Thyroid gland (tissue), 4 donors: ENCODE measurements around the gene OR6P1. TPM values are rescaled to one million over a fixed set of nuclear protein-coding genes. Genes with fewer than 3 reads are reported as not detected.

ENCODE experiments used
- DNase-seq, 2 donors: peaks; one replicate each; pipeline ENCODE4 v3.0.0-alpha.2; 2019
- H3K27ac ChIP-seq, 3 donors: fragments of 200-600 bp; sonication (generic); 1 replicate in 2 of 3; 2 replicates in 1 of 3; pipeline ENCODE4 v1.5.1; 2016 to 2019; ENCODE audit warnings: mild to moderate bottlenecking in 1 of 3, moderate library complexity in 1 of 3
- H3K27me3 ChIP-seq: fragments of 200-600 bp; sonication (generic); one replicate; pipeline ENCODE4 v1.5.1; 2019
- H3K36me3 ChIP-seq, 2 donors: fragments of 200-600 bp; sonication (generic); one replicate each; pipeline ENCODE4 v1.5.1; 2016 to 2019
- H3K4me1 ChIP-seq, 2 donors: fragments of 200-600 bp; sonication (generic); one replicate each; pipeline ENCODE4 v1.5.1; 2017 to 2019
- H3K4me3 ChIP-seq, 3 donors: fragments of 200-600 bp; sonication (generic); replicated peaks in 1 of 3; 1 replicate in 2 of 3; 2 replicates in 1 of 3; pipeline ENCODE4 v1.5.1; 2016; ENCODE audit warnings: mild to moderate bottlenecking in 1 of 3
- H3K9me3 ChIP-seq: fragments of 200-600 bp; sonication (generic); one replicate; pipeline ENCODE4 v1.5.1; 2017
- CTCF ChIP-seq, 6 experiments: fragments of 200-600 bp in 3 of 6; fragments of 450-650 bp in 3 of 6; sonication (generic) in 3 of 6; IDR thresholded peaks; one replicate each; pipeline ENCODE4 v1.5.1; 2016 to 2019; ENCODE audit warnings: antibody characterized with exemption in 6 of 6, mild to moderate bottlenecking in 2 of 6, inconsistent platforms in 1 of 6, moderate library complexity in 1 of 6
- POLR2A ChIP-seq, 2 donors: fragments of 450-650 bp; IDR thresholded peaks; one replicate each; pipeline ENCODE4 v1.6.1; 2017; ENCODE audit warnings: antibody characterized with exemption in 2 of 2, mild to moderate bottlenecking in 2 of 2, moderate library complexity in 1 of 2
- WGBS, 2 donors: methylation state at CpG; one replicate each; pipeline ENCODE4 v1.1.5; 2017; 5-methylcytosine and 5-hydroxymethylcytosine counted together
- intact Hi-C: fragments of 100-400 bp; cut with DNase I; formaldehyde crosslinking; loops from one replicate; pipeline ENCODE4 v1.15.1; 2023
- total RNA-seq, 4 donors: library from RNA; depleted of rRNA; stranded (reverse); fragments of >200 nt; gene quantifications; one replicate each; pipeline ENCODE4 v1.2.3, GENCODE V29; 2016

The OR6P1 gene
- total RNA-seq, 4 donors from 2014 or later, result not detected

- WGBS, 2 donors, result 82 to 93% methylated on average over 1 of the region's 1 CpG
- TF ChIP-seq POLR2A (IDR thresholded peaks at IDR 0.05), result no peak
- TF ChIP-seq CTCF (IDR thresholded peaks at IDR 0.05), result no peak
- DNase-seq, result no peak
- Histone ChIP-seq H3K27me3 (no peaks in the 10 kb centered on the region), H3K4me1 (no peaks in the 10 kb centered on the region), H3K4me3 (no peak overlapping the region), H3K36me3 (no peaks in the 10 kb centered on the region), H3K9me3 (no peaks in the 10 kb centered on the region), H3K27ac (no peak overlapping the region)
- intact Hi-C loops, result no loop called here
Measured at GRCh38 chr1:158572226-158572625, 1.8 kb upstream of the OR6P1 start.

GRCh38 chr1:158564608-158565007, 5.8 kb downstream of the OR6P1 start:
- Histone ChIP-seq H3K9me3 (no peaks in the 10 kb centered on the region), H3K4me3 (no peak overlapping the region), H3K36me3 (no peaks in the 10 kb centered on the region), H3K4me1 (no peaks in the 10 kb centered on the region), H3K27ac (no peak overlapping the region), H3K27me3 (no peaks in the 10 kb centered on the region)
- no peak for DNase-seq
- WGBS, 2 donors, result 57 to 69% methylated on average over 2 of the region's 2 CpGs
- intact Hi-C loops, result no loop called here
- TF ChIP-seq CTCF (IDR thresholded peaks at IDR 0.05) (no peak), POLR2A (IDR thresholded peaks at IDR 0.05) (no peak)

- no peak overlapping the region for H3K4me3 ChIP-seq
- intact Hi-C loops, result no loop called here
- no peaks in the 10 kb centered on the region for H3K27me3 ChIP-seq
- H3K4me1 ChIP-seq, result no peaks in the 10 kb centered on the region
- no peak overlapping the region for H3K27ac ChIP-seq
- H3K9me3 ChIP-seq, result no peaks in the 10 kb centered on the region
- TF ChIP-seq POLR2A (IDR thresholded peaks at IDR 0.05), result no peak
- no peak for TF ChIP-seq CTCF (IDR thresholded peaks at IDR 0.05)
- WGBS, 2 donors, result 82 to 87% methylated on average over 2 of the region's 2 CpGs
- DNase-seq, result no peak
- H3K36me3 ChIP-seq, result no peaks in the 10 kb centered on the region
Measured at GRCh38 chr1:158563853-158564252, 6.5 kb downstream of the OR6P1 start.

GRCh38 chr1:158559696-158560095, 10.7 kb downstream of the OR6P1 start:
- no peaks in the 10 kb centered on the region for H3K36me3 ChIP-seq
- no peaks in the 10 kb centered on the region for H3K27me3 ChIP-seq
- no peak overlapping the region for H3K27ac ChIP-seq
- no peaks in the 10 kb centered on the region for H3K4me1 ChIP-seq
- no peaks in the 10 kb centered on the region for H3K9me3 ChIP-seq
- no peak overlapping the region for H3K4me3 ChIP-seq
- WGBS, 2 donors, result 79 to 80% methylated on average over 1 of the region's 1 CpG
- intact Hi-C loops, result no loop called here
- no peak for DNase-seq
- TF ChIP-seq CTCF (IDR thresholded peaks at IDR 0.05) (no peak), POLR2A (IDR thresholded peaks at IDR 0.05) (no peak)

- Histone ChIP-seq H3K36me3 (no peaks in the 10 kb centered on the region), H3K9me3 (no peaks in the 10 kb centered on the region), H3K27me3 (no peaks in the 10 kb centered on the region), H3K4me1 (no peaks in the 10 kb centered on the region), H3K27ac (no peak within 1 kb of the TSS), H3K4me3 (no peak within 1 kb of the TSS)
- TF ChIP-seq POLR2A (IDR thresholded peaks at IDR 0.05), result no peak
- TF ChIP-seq CTCF (IDR thresholded peaks at IDR 0.05), result no peak
- intact Hi-C loops, result no loop called here
- WGBS, 2 donors, result 73 to 86% methylated on average over 3 of the region's 3 CpGs
- DNase-seq, result no peak
Measured at GRCh38 chr1:158554352-158554751, 16.0 kb downstream of the OR6P1 start, which contains the start of gene OR6Y1. Gene OR6Y1 (minus strand): TSS chr1:158554405. CDS start chr1:158548105, 6,300 bp downstream.
